Measurements from ENCODE around the gene ZNF135.

ZNF135 gene

DNA sequence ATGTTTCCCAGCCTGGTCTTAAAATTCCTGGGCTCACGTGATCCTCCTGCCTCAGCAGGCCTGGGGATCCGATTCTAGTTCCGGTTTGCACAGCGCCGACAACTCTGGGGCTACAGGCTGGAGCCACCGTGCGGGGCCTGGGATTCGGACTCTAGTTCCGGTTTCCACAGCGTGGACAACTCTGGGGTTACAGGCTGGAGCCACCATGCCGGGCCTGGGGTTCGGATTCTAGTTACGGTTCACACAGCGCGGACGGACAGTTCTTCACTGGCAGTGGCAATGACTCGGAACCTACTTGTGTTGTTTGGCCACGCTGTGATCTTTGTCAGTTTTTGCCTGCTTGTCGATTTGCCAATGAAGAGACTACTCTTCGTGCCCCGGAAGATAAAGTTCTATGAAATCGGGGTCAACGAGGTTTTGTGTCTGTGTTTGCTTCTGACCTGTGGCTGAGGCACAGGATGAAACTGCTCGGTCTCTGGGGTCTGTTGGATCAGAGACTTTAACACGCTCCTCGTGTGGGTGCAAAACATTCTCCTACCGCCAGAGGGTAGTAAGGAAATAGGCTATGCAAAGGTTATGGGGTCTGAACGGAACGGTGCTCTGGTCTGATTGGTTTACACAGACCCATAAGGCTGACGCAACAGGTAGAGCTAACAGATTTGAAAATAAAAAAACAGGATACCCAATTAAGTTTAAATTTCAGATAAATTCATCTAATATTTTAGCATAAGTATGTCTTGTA is 37.4 kb upstream of the ZNF135 start:
- Histone ChIP-seq H3K36me3 (ENCODE audit: control insufficient read depth in 4 of 4, insufficient read depth in 4 of 4, low read length in 3 of 4) (no peaks in the 10 kb centered on the region), H3K9me3 (ENCODE audit: control extremely low read depth in 1 of 5, control insufficient read depth in 4 of 5, insufficient read depth in 2 of 5, low read depth in 1 of 5, low read length in 4 of 5) (peaks cover 0 to 37% (median 0%) of the 10 kb centered on the region in 5 experiments), H3K4me3 (ENCODE audit: control insufficient read depth in 1 of 7, extremely low read depth in 1 of 7, insufficient read depth in 4 of 7, low read depth in 2 of 7, low read length in 6 of 7) (peak overlapping the region in 1 of 7 experiments; percentile 23), H3K4me1 (ENCODE audit: control extremely low read depth in 1 of 4, control insufficient read depth in 4 of 4, insufficient read depth in 4 of 4, low read length in 3 of 4) (peaks cover 0 to 2% (median 0%) of the 10 kb centered on the region in 4 experiments), H3K27me3 (replicated peaks in 2 of 5; ENCODE audit: control insufficient read depth in 4 of 5, insufficient read depth in 5 of 5, low read length in 4 of 5) (no peaks in the 10 kb centered on the region), H3K27ac (ENCODE audit: insufficient read depth in 1 of 2, low read depth in 1 of 2, low read length in 2 of 2, poor library complexity in 1 of 2, severe bottlenecking in 2 of 2) (no peak overlapping the region)
- DNase-seq: peak; percentile 94 to 97 (median 95)
- 64% methylated on average over 26 of the region's 30 CpGs for WGBS (ENCODE audit: insufficient coverage)
- POLR2A ChIA-PET: interaction anchor here (0.6 kb wide), 1 partner anchor 336 kb away, joined by 3 read pairs; no protein-coding TSS in a partner anchor
- CTCF ChIA-PET: interaction anchor here (0.6 to 10.1 kb wide), 11 partner anchors 9 to 161 kb away, joined by 3 to 61 read pairs (median 4); partner anchors contain the start of genes ZNF135, ZNF274 and ZNF329

GRCh38 chr19:58022283-58022660 is 36.8 kb upstream of the ZNF135 start:
- H3K9me3 ChIP-seq (ENCODE audit: control extremely low read depth in 1 of 5, control insufficient read depth in 4 of 5, insufficient read depth in 2 of 5, low read depth in 1 of 5, low read length in 4 of 5): peaks cover 0 to 34% (median 0%) of the 10 kb centered on the region in 5 experiments
- WGBS (ENCODE audit: insufficient coverage): 67% methylated on average over 3 of the region's 4 CpGs
- POLR2A ChIA-PET: interaction anchor here (0.6 kb wide), 1 partner anchor 337 kb away, joined by 3 read pairs; no protein-coding TSS in a partner anchor

GRCh38 chr19:58024661-58025060 is 34.4 kb upstream of the ZNF135 start:
- DNase-seq: no peak
- Histone ChIP-seq H3K27me3 (replicated peaks in 2 of 5; ENCODE audit: control insufficient read depth in 4 of 5, insufficient read depth in 5 of 5, low read length in 4 of 5) (no peaks in the 10 kb centered on the region), H3K4me1 (ENCODE audit: control extremely low read depth in 1 of 4, control insufficient read depth in 4 of 4, insufficient read depth in 4 of 4, low read length in 3 of 4) (peaks cover 0 to 2% (median 0%) of the 10 kb centered on the region in 4 experiments), H3K36me3 (ENCODE audit: control insufficient read depth in 4 of 4, insufficient read depth in 4 of 4, low read length in 3 of 4) (no peaks in the 10 kb centered on the region), H3K27ac (ENCODE audit: insufficient read depth in 1 of 2, low read depth in 1 of 2, low read length in 2 of 2, poor library complexity in 1 of 2, severe bottlenecking in 2 of 2) (no peak overlapping the region), H3K9me3 (ENCODE audit: control extremely low read depth in 1 of 5, control insufficient read depth in 4 of 5, insufficient read depth in 2 of 5, low read depth in 1 of 5, low read length in 4 of 5) (peaks cover 0 to 43% (median 0%) of the 10 kb centered on the region in 5 experiments), H3K4me3 (ENCODE audit: control insufficient read depth in 1 of 7, extremely low read depth in 1 of 7, insufficient read depth in 4 of 7, low read depth in 2 of 7, low read length in 6 of 7) (no peak overlapping the region)
- POLR2A ChIA-PET: interaction anchor here (0.6 kb wide), 1 partner anchor 80 kb away, joined by 3 read pairs; no protein-coding TSS in a partner anchor
- 95% methylated on average over 8 of the region's 12 CpGs for WGBS (ENCODE audit: insufficient coverage)
- CTCF ChIA-PET: interaction anchor here (0.6 to 10.1 kb wide), 5 partner anchors 15 to 187 kb away, joined by 3 to 61 read pairs (median 3); no protein-coding TSS in a partner anchor

More at GRCh38 chr19:58022283-58022660, 36.8 kb upstream of the ZNF135 start:
- Histone ChIP-seq H3K27ac (ENCODE audit: insufficient read depth in 1 of 2, low read depth in 1 of 2, low read length in 2 of 2, poor library complexity in 1 of 2, severe bottlenecking in 2 of 2) (no peak overlapping the region), H3K4me1 (ENCODE audit: control extremely low read depth in 1 of 4, control insufficient read depth in 4 of 4, insufficient read depth in 4 of 4, low read length in 3 of 4) (peaks cover 0 to 2% (median 0%) of the 10 kb centered on the region in 4 experiments), H3K36me3 (ENCODE audit: control insufficient read depth in 4 of 4, insufficient read depth in 4 of 4, low read length in 3 of 4) (no peaks in the 10 kb centered on the region), H3K4me3 (ENCODE audit: control insufficient read depth in 1 of 7, extremely low read depth in 1 of 7, insufficient read depth in 4 of 7, low read depth in 2 of 7, low read length in 6 of 7) (no peak overlapping the region), H3K27me3 (replicated peaks in 2 of 5; ENCODE audit: control insufficient read depth in 4 of 5, insufficient read depth in 5 of 5, low read length in 4 of 5) (no peaks in the 10 kb centered on the region)
- no peak for DNase-seq
- CTCF ChIA-PET: interaction anchor here (0.6 to 10.1 kb wide), 11 partner anchors 9 to 161 kb away, joined by 3 to 61 read pairs (median 4); partner anchors contain the start of genes ZNF135, ZNF274 and ZNF329

DNA sequence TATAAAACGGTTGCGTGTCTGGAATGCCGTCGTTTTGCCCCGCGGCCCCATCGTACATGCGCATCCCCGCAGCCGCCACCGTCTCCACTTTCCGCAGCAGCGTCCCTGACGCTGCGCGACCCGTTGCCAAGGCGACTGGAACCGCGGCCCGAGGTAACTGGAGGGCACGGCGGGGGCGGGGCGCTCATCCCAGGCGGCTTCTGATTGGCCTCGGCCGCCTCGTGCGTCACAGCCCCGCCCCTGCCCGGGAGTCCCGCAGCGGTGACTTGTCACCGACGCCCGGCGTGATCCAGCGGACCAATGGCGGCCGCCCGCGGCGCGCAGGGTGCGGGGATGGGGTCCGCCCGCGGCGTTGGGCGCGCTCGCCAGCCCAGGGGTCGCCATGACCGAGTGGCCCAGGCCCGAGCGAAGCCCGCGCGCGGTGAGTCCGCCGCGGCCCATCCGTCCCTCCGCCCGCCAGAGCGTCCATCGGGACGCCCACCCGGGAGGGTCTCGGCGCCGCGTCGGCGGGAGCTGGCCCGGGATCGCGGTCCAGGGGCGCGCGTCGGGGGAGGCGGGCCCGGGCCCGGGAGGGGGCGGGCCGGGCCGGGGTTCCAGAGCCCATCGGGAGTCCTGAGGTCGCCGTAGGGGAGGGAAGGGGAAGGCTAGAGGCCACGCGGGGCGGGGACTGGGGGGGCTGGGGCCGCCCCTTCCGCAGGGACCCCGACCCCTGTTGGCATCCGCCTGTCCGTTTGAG is 25.2 kb upstream of the ZNF135 start, which contains the start of gene ZSCAN1:
Gene ZSCAN1, plus strand, starts transcription at position 285 of the 736 bp plus-strand sequence. CDS start 3,812 bp downstream, outside the sequence.
- Histone ChIP-seq H3K9me3 (ENCODE audit: control extremely low read depth in 1 of 5, control insufficient read depth in 4 of 5, insufficient read depth in 2 of 5, low read depth in 1 of 5, low read length in 4 of 5) (peaks cover 0 to 53% (median 1%) of the 10 kb centered on the region in 5 experiments), H3K4me3 (ENCODE audit: control insufficient read depth in 1 of 7, extremely low read depth in 1 of 7, insufficient read depth in 4 of 7, low read depth in 2 of 7, low read length in 6 of 7) (peak within 1 kb of the TSS; percentile 28 to 77 (median 46)), H3K27me3 (replicated peaks in 2 of 5; ENCODE audit: control insufficient read depth in 4 of 5, insufficient read depth in 5 of 5, low read length in 4 of 5) (peaks cover 0 to 16% (median 0%) of the 10 kb centered on the region in 5 experiments), H3K27ac (ENCODE audit: insufficient read depth in 1 of 2, low read depth in 1 of 2, low read length in 2 of 2, poor library complexity in 1 of 2, severe bottlenecking in 2 of 2) (peak within 1 kb of the TSS in 1 of 2 experiments; percentile 49), H3K36me3 (ENCODE audit: control insufficient read depth in 4 of 4, insufficient read depth in 4 of 4, low read length in 3 of 4) (no peaks in the 10 kb centered on the region), H3K4me1 (ENCODE audit: control extremely low read depth in 1 of 4, control insufficient read depth in 4 of 4, insufficient read depth in 4 of 4, low read length in 3 of 4) (peaks cover 0 to 16% (median 3%) of the 10 kb centered on the region in 4 experiments)
- POLR2A ChIA-PET: interaction anchor here (0.6 kb wide), 2 partner anchors 159 to 1711 kb away, joined by 3 to 7 read pairs; no protein-coding TSS in a partner anchor
- WGBS (ENCODE audit: insufficient coverage): under 1% methylated on average over 66 of the region's 101 CpGs
- peak; percentile 95 to 98 (median 98) for DNase-seq
- CTCF ChIA-PET: interaction anchor here (1.2 kb wide), 1 partner anchor 20 kb away, joined by 4 read pairs; no protein-coding TSS in a partner anchor

GRCh38 chr19:58034477-58034793 is 24.6 kb upstream of the ZNF135 start:
- 3% methylated on average over 10 of the region's 20 CpGs for WGBS (ENCODE audit: insufficient coverage)
- H3K4me3 ChIP-seq (ENCODE audit: control insufficient read depth in 1 of 7, extremely low read depth in 1 of 7, insufficient read depth in 4 of 7, low read depth in 2 of 7, low read length in 6 of 7): peak overlapping the region in 5 of 7 experiments; percentile 32 to 77 (median 58)
- DNase-seq: no peak
- peaks cover 0 to 16% (median 0%) of the 10 kb centered on the region in 5 experiments for H3K27me3 ChIP-seq (replicated peaks in 2 of 5; ENCODE audit: control insufficient read depth in 4 of 5, insufficient read depth in 5 of 5, low read length in 4 of 5)
- CTCF ChIA-PET: interaction anchor here (1.2 kb wide), 1 partner anchor 20 kb away, joined by 4 read pairs; no protein-coding TSS in a partner anchor
- no peak overlapping the region for H3K27ac ChIP-seq (ENCODE audit: insufficient read depth in 1 of 2, low read depth in 1 of 2, low read length in 2 of 2, poor library complexity in 1 of 2, severe bottlenecking in 2 of 2)
- H3K36me3 ChIP-seq (ENCODE audit: control insufficient read depth in 4 of 4, insufficient read depth in 4 of 4, low read length in 3 of 4): no peaks in the 10 kb centered on the region
- peaks cover 0 to 18% (median 3%) of the 10 kb centered on the region in 4 experiments for H3K4me1 ChIP-seq (ENCODE audit: control extremely low read depth in 1 of 4, control insufficient read depth in 4 of 4, insufficient read depth in 4 of 4, low read length in 3 of 4)
- H3K9me3 ChIP-seq (ENCODE audit: control extremely low read depth in 1 of 5, control insufficient read depth in 4 of 5, insufficient read depth in 2 of 5, low read depth in 1 of 5, low read length in 4 of 5): peaks cover 0 to 53% (median 3%) of the 10 kb centered on the region in 5 experiments
- POLR2A ChIA-PET: interaction anchor here (0.6 kb wide), 3 partner anchors 65 to 1711 kb away, joined by 3 to 7 read pairs (median 3); no protein-coding TSS in a partner anchor

DNA sequence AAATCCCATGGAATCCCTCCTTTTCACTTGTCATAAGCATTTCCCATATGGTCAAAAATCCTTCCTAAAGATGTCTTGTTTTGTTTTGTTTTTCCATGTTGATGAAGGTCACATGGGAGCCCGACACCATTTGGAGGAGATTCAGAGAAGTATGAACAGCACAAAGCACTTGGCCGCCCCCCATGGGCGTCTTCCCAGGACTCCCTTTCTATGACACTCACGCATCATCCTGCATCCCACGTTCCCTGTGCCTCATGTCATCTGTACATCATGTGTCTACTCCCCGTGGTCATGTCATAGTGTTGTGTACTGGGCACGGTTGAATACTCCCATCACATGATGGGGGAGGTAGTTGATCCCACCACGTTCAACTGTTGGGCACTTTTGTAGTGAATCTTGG is 23.2 kb upstream of the ZNF135 start:
- H3K27me3 ChIP-seq (replicated peaks in 2 of 5; ENCODE audit: control insufficient read depth in 4 of 5, insufficient read depth in 5 of 5, low read length in 4 of 5): peaks cover 0 to 14% (median 0%) of the 10 kb centered on the region in 5 experiments
- H3K36me3 ChIP-seq (ENCODE audit: control insufficient read depth in 4 of 4, insufficient read depth in 4 of 4, low read length in 3 of 4): no peaks in the 10 kb centered on the region
- 91% methylated on average over 8 of the region's 8 CpGs for WGBS (ENCODE audit: insufficient coverage)
- POLR2A ChIA-PET: no interaction called here
- no peak overlapping the region for H3K4me3 ChIP-seq (ENCODE audit: control insufficient read depth in 1 of 7, extremely low read depth in 1 of 7, insufficient read depth in 4 of 7, low read depth in 2 of 7, low read length in 6 of 7)
- CTCF ChIA-PET: no interaction called here
- H3K27ac ChIP-seq (ENCODE audit: insufficient read depth in 1 of 2, low read depth in 1 of 2, low read length in 2 of 2, poor library complexity in 1 of 2, severe bottlenecking in 2 of 2): no peak overlapping the region
- no peak for DNase-seq
- peaks cover 0 to 18% (median 3%) of the 10 kb centered on the region in 4 experiments for H3K4me1 ChIP-seq (ENCODE audit: control extremely low read depth in 1 of 4, control insufficient read depth in 4 of 4, insufficient read depth in 4 of 4, low read length in 3 of 4)
- H3K9me3 ChIP-seq (ENCODE audit: control extremely low read depth in 1 of 5, control insufficient read depth in 4 of 5, insufficient read depth in 2 of 5, low read depth in 1 of 5, low read length in 4 of 5): peaks cover 0 to 56% (median 8%) of the 10 kb centered on the region in 5 experiments

Measured in common myeloid progenitor, CD34-positive (primary cell).